Trophoblast cell (in vitro differentiated cells and primary cell): ENCODE results near the gene NLRC5.

Experiments
- DNase-seq, 2 donors: peaks; one replicate each; pipeline ENCODE4 v3.0.0-alpha.2; 2016
- H2AFZ ChIP-seq: 2 replicates; pipeline ENCODE4 v1.6.1; 2013; ENCODE audit warnings: low read length, moderate library complexity, mild to moderate bottlenecking; ENCODE audit not compliant: insufficient read depth, poor library complexity
- H2AK5ac ChIP-seq: 2 replicates; pipeline ENCODE4 v1.6.1; 2013; ENCODE audit warnings: mild to moderate bottlenecking, low read length
- H2BK120ac ChIP-seq: 2 replicates; pipeline ENCODE4 v1.6.1; 2013; ENCODE audit warnings: low read length, mild to moderate bottlenecking, moderate library complexity; ENCODE audit not compliant: insufficient read depth, poor library complexity
- H2BK12ac ChIP-seq: 2 replicates; pipeline ENCODE4 v1.6.1; 2013; ENCODE audit warnings: mild to moderate bottlenecking, low read length, moderate library complexity
- H2BK5ac ChIP-seq: 2 replicates; pipeline ENCODE4 v1.6.1; 2013; ENCODE audit warnings: low read length, low read depth, moderate library complexity, mild to moderate bottlenecking; ENCODE audit not compliant: poor library complexity
- H3K14ac ChIP-seq: 2 replicates; pipeline ENCODE4 v1.6.1; 2013; ENCODE audit warnings: mild to moderate bottlenecking, low read length
- H3K18ac ChIP-seq: 2 replicates; pipeline ENCODE4 v1.6.1; 2013; ENCODE audit warnings: mild to moderate bottlenecking, low read length
- H3K23ac ChIP-seq: 2 replicates; pipeline ENCODE4 v1.6.1; 2013; ENCODE audit warnings: low read length
- H3K27ac ChIP-seq: 2 replicates; pipeline ENCODE4 v1.5.1; 2013; ENCODE audit warnings: low read depth, mild to moderate bottlenecking, inconsistent platforms, low read length, moderate library complexity
- H3K27me3 ChIP-seq: 2 replicates; pipeline ENCODE4 v1.6.1; 2013; ENCODE audit warnings: inconsistent platforms, mild to moderate bottlenecking, low read length, moderate library complexity; ENCODE audit not compliant: insufficient read depth
- H3K36me3 ChIP-seq, 2 experiments: 1 replicate in 1 of 2; 2 replicates in 1 of 2; pipeline ENCODE4 v1.6.1; 2013; ENCODE audit warnings: low read length in 2 of 2, mild to moderate bottlenecking in 2 of 2, moderate library complexity in 1 of 2; ENCODE audit not compliant: insufficient read depth in 2 of 2, control insufficient read depth in 1 of 2
- H3K4ac ChIP-seq: 2 replicates; pipeline ENCODE4 v1.6.1; 2013; ENCODE audit warnings: low read depth, mild to moderate bottlenecking, low read length, moderate library complexity
- H3K4me1 ChIP-seq, 2 experiments: 1 replicate in 1 of 2; 2 replicates in 1 of 2; pipeline ENCODE4 v1.6.1; 2013; ENCODE audit warnings: low read length in 2 of 2, mild to moderate bottlenecking in 2 of 2, moderate library complexity in 1 of 2; ENCODE audit not compliant: insufficient read depth in 2 of 2, control insufficient read depth in 1 of 2
- H3K4me2 ChIP-seq: 2 replicates; pipeline ENCODE4 v1.6.1; 2013; ENCODE audit warnings: inconsistent platforms, mild to moderate bottlenecking, low read length, moderate library complexity
- H3K4me3 ChIP-seq: 2 replicates; pipeline ENCODE4 v1.5.1; 2013; ENCODE audit warnings: mild to moderate bottlenecking, low read depth, low read length, inconsistent platforms
- H3K79me1 ChIP-seq: one replicate; pipeline ENCODE4 v1.6.1; 2013; ENCODE audit warnings: low read length
- H3K79me2 ChIP-seq: 2 replicates; pipeline ENCODE4 v1.6.1; 2013; ENCODE audit warnings: low read length, mild to moderate bottlenecking; ENCODE audit not compliant: control insufficient read depth, insufficient read depth, poor library complexity
- H3K9ac ChIP-seq: 2 replicates; pipeline ENCODE4 v1.6.1; 2013; ENCODE audit warnings: mild to moderate bottlenecking, low read length
- H3K9me3 ChIP-seq: 2 replicates; pipeline ENCODE4 v1.6.1; 2013; ENCODE audit warnings: low read depth, mild to moderate bottlenecking, control low read depth, inconsistent platforms, low read length; ENCODE audit not compliant: insufficient read depth
- H4K12ac ChIP-seq: 2 replicates; pipeline ENCODE4 v1.6.1; 2013; ENCODE audit warnings: low read depth, mild to moderate bottlenecking, low read length, moderate library complexity
- H4K8ac ChIP-seq: 2 replicates; pipeline ENCODE4 v1.6.1; 2013; ENCODE audit warnings: low read depth, mild to moderate bottlenecking, low read length, moderate library complexity
- H4K91ac ChIP-seq: one replicate; pipeline ENCODE4 v1.6.1; 2013; ENCODE audit warnings: low read depth, mild to moderate bottlenecking, low read length, moderate library complexity
- WGBS: extraction: QIAGEN DNeasy Blood & Tissue Kit; methylation state at CpG from one replicate; pipeline ENCODE4 v1.1.7; 2013; ENCODE audit warnings: missing lambda C conversion rate; ENCODE audit not compliant: insufficient read length, insufficient coverage; ENCODE audit errors: extremely low coverage; 5-methylcytosine and 5-hydroxymethylcytosine counted together

Gene NLRC5

GRCh38 chr16:56965149-56966092 lies 23.9 kb upstream of the NLRC5 start:
- H3K27ac ChIP-seq, result no peak overlapping the region
- H2AFZ ChIP-seq, result no peak overlapping the region
- H3K4ac ChIP-seq, result no peak overlapping the region
- H4K8ac ChIP-seq, result no peak overlapping the region
- no peak overlapping the region for H2AK5ac ChIP-seq
- no peaks in the 10 kb centered on the region for H3K79me2 ChIP-seq
- no peak overlapping the region for H3K18ac ChIP-seq
- no peaks in the 10 kb centered on the region for H3K4me1 ChIP-seq
- no peak overlapping the region for H3K4me2 ChIP-seq
- no peaks in the 10 kb centered on the region for H3K36me3 ChIP-seq
- no peak overlapping the region for H4K91ac ChIP-seq
- DNase-seq, result no peak
- H3K14ac ChIP-seq, result no peak overlapping the region
- H3K79me1 ChIP-seq, result no peaks in the 10 kb centered on the region
- H3K9ac ChIP-seq, result no peak overlapping the region
- no peak overlapping the region for H2BK12ac ChIP-seq
- H3K23ac ChIP-seq, result no peak overlapping the region
- no peak overlapping the region for H2BK5ac ChIP-seq
- no peak overlapping the region for H4K12ac ChIP-seq
- H3K27me3 ChIP-seq, result no peaks in the 10 kb centered on the region
- no CpG with 5 or more reads among the region's 12 CpGs for WGBS
- H2BK120ac ChIP-seq, result no peak overlapping the region
- H3K4me3 ChIP-seq, result no peak overlapping the region
- H3K9me3 ChIP-seq, result no peaks in the 10 kb centered on the region

GRCh38 chr16:56966093-56966475 lies 23.3 kb upstream of the NLRC5 start:
- Histone ChIP-seq H4K8ac (no peak overlapping the region), H3K9ac (no peak overlapping the region), H3K4me2 (no peak overlapping the region), H4K12ac (no peak overlapping the region), H2AFZ (no peak overlapping the region), H3K27me3 (no peaks in the 10 kb centered on the region), H2AK5ac (no peak overlapping the region), H3K79me2 (no peaks in the 10 kb centered on the region), H3K4ac (no peak overlapping the region), H3K36me3 (no peaks in the 10 kb centered on the region), H3K23ac (no peak overlapping the region), H3K27ac (no peak overlapping the region), H3K79me1 (no peaks in the 10 kb centered on the region), H4K91ac (no peak overlapping the region), H2BK12ac (no peak overlapping the region), H3K14ac (no peak overlapping the region), H3K4me1 (no peaks in the 10 kb centered on the region), H3K9me3 (peaks cover 5% of the 10 kb centered on the region), H3K4me3 (no peak overlapping the region), H2BK5ac (no peak overlapping the region), H3K18ac (no peak overlapping the region), H2BK120ac (no peak overlapping the region)
- WGBS, result no CpG with 5 or more reads among the region's 3 CpGs
- no peak for DNase-seq

GRCh38 chr16:56967733-56968132 lies 21.6 kb upstream of the NLRC5 start:
- no peak overlapping the region for H4K8ac ChIP-seq
- no peak overlapping the region for H3K23ac ChIP-seq
- no peak overlapping the region for H2BK5ac ChIP-seq
- H2BK12ac ChIP-seq, result no peak overlapping the region
- H3K18ac ChIP-seq, result no peak overlapping the region
- no peak overlapping the region for H2AFZ ChIP-seq
- peaks cover 5% of the 10 kb centered on the region for H3K9me3 ChIP-seq
- H4K12ac ChIP-seq, result no peak overlapping the region
- no peaks in the 10 kb centered on the region for H3K79me2 ChIP-seq
- no peak overlapping the region for H3K27ac ChIP-seq
- no peak overlapping the region for H2BK120ac ChIP-seq
- no peak overlapping the region for H4K91ac ChIP-seq
- no peak overlapping the region for H3K4me3 ChIP-seq
- H3K14ac ChIP-seq, result no peak overlapping the region
- H3K4me1 ChIP-seq, result no peaks in the 10 kb centered on the region
- no CpG with 5 or more reads among the region's 2 CpGs for WGBS
- H3K4ac ChIP-seq, result no peak overlapping the region
- H3K4me2 ChIP-seq, result no peak overlapping the region
- no peaks in the 10 kb centered on the region for H3K36me3 ChIP-seq
- H3K27me3 ChIP-seq, result no peaks in the 10 kb centered on the region
- peak in 1 of 2 donors; percentile 56 for DNase-seq
- H2AK5ac ChIP-seq, result no peak overlapping the region
- no peaks in the 10 kb centered on the region for H3K79me1 ChIP-seq
- H3K9ac ChIP-seq, result no peak overlapping the region

- Histone ChIP-seq H4K12ac (no peak overlapping the region), H3K79me1 (no peaks in the 10 kb centered on the region), H3K27ac (no peak overlapping the region), H3K4me3 (no peak overlapping the region), H3K14ac (no peak overlapping the region), H3K4me2 (no peak overlapping the region), H3K9me3 (peaks cover 8% of the 10 kb centered on the region), H4K8ac (no peak overlapping the region), H3K4ac (no peak overlapping the region), H3K79me2 (no peaks in the 10 kb centered on the region), H3K23ac (no peak overlapping the region), H2AFZ (no peak overlapping the region), H3K36me3 (no peaks in the 10 kb centered on the region), H3K4me1 (no peaks in the 10 kb centered on the region), H3K27me3 (no peaks in the 10 kb centered on the region), H3K18ac (no peak overlapping the region), H2BK120ac (no peak overlapping the region), H2BK12ac (no peak overlapping the region), H3K9ac (no peak overlapping the region), H2AK5ac (no peak overlapping the region), H2BK5ac (no peak overlapping the region), H4K91ac (no peak overlapping the region)
- no CpG with 5 or more reads among the region's 7 CpGs for WGBS
- no peak for DNase-seq
Measured at GRCh38 chr16:56969769-56970168, 19.6 kb upstream of the NLRC5 start.
